ENCODE results near the gene G3BP2. TPM values are rescaled to one million over a fixed set of nuclear protein-coding genes. Genes with fewer than 3 reads are reported as not detected.

The G3BP2 gene
- total and polyA plus RNA-seq, 10 of the 15 experiments (the other 5 are each of a cell fraction or from before 2014, with no cell fraction given): 22.2 to 176 (median 102) TPM

- TF ChIP-seq CHD1 (IDR thresholded peaks at IDR 0.05; ENCODE audit: low read depth, low read length) (no peak), RELB (IDR thresholded peaks at IDR 0.05; ENCODE audit: low read depth) (0 out of 2 replicates have a peak, but pooled peaks have one; percentile 23), RUNX3 (IDR thresholded peaks at IDR 0.05; ENCODE audit: low read length) (peak; percentile 53), SIX5 (IDR thresholded peaks at IDR 0.05; ENCODE audit: low read depth, low read length, severe bottlenecking) (no peak), HDAC6 (IDR thresholded peaks at IDR 0.05; ENCODE audit: unreplicated experiment) (no peak), RBBP5 (conservative IDR thresholded peaks at IDR 0.05) (no peak), NFYB (IDR thresholded peaks at IDR 0.05; ENCODE audit: insufficient read depth, low read depth, low read length) (no peak), ZBED1 (IDR thresholded peaks at IDR 0.05; ENCODE audit: borderline replicate concordance) (no peak), SMAD1 (IDR thresholded peaks at IDR 0.05; ENCODE audit: low read depth, partially characterized antibody) (no peak), KLF5 (IDR thresholded peaks at IDR 0.05; ENCODE audit: partially characterized antibody) (peak; percentile 20), ZNF217 (IDR thresholded peaks at IDR 0.05) (no peak), TCF12 (IDR thresholded peaks at IDR 0.05; ENCODE audit: low read depth, low read length) (no peak), PML (IDR thresholded peaks at IDR 0.05; ENCODE audit: low read length) (no peak; the same call in 1 of the 2 replicates), GATAD2B (conservative IDR thresholded peaks at IDR 0.05; ENCODE audit: low read depth) (0 out of 2 replicates have a peak, but pooled peaks have one; percentile 53), MTA3 (IDR thresholded peaks at IDR 0.05; ENCODE audit: borderline replicate concordance, low read length) (peak; percentile 51; the same call in 1 of the 2 replicates), CBX5 (IDR thresholded peaks at IDR 0.05; ENCODE audit: low read depth) (peak; percentile 79; the same call in 1 of the 2 replicates), CHD4 (IDR thresholded peaks at IDR 0.05) (no peak), IKZF2 (IDR thresholded peaks at IDR 0.05) (peak in 1 of 2 experiments; percentile 57; a peak in 1 of 4 replicates), NR2C1 (IDR thresholded peaks at IDR 0.05) (no peak), STAT1 (conservative IDR thresholded peaks at IDR 0.05) (no peak)
- TF ChIP-seq, protein P1, sequence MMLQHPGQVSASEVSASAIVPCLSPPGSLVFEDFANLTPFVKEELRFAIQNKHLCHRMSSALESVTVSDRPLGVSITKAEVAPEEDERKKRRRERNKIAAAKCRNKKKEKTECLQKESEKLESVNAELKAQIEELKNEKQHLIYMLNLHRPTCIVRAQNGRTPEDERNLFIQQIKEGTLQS (IDR thresholded peaks at IDR 0.05; ENCODE audit: borderline replicate concordance, extremely low read depth, low read depth, low read length): no peak
- TF ChIP-seq, protein P2, sequence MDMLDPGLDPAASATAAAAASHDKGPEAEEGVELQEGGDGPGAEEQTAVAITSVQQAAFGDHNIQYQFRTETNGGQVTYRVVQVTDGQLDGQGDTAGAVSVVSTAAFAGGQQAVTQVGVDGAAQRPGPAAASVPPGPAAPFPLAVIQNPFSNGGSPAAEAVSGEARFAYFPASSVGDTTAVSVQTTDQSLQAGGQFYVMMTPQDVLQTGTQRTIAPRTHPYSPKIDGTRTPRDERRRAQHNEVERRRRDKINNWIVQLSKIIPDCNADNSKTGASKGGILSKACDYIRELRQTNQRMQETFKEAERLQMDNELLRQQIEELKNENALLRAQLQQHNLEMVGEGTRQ (IDR thresholded peaks at IDR 0.05; ENCODE audit: borderline replicate concordance, low read depth, low read length): no peak
- TF ChIP-seq, protein P3, sequence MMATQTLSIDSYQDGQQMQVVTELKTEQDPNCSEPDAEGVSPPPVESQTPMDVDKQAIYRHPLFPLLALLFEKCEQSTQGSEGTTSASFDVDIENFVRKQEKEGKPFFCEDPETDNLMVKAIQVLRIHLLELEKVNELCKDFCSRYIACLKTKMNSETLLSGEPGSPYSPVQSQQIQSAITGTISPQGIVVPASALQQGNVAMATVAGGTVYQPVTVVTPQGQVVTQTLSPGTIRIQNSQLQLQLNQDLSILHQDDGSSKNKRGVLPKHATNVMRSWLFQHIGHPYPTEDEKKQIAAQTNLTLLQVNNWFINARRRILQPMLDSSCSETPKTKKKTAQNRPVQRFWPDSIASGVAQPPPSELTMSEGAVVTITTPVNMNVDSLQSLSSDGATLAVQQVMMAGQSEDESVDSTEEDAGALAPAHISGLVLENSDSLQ (IDR thresholded peaks at IDR 0.05): no peak
- TF ChIP-seq, protein P4, sequence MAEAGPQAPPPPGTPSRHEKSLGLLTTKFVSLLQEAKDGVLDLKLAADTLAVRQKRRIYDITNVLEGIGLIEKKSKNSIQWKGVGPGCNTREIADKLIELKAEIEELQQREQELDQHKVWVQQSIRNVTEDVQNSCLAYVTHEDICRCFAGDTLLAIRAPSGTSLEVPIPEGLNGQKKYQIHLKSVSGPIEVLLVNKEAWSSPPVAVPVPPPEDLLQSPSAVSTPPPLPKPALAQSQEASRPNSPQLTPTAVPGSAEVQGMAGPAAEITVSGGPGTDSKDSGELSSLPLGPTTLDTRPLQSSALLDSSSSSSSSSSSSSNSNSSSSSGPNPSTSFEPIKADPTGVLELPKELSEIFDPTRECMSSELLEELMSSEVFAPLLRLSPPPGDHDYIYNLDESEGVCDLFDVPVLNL (IDR thresholded peaks at IDR 0.05; ENCODE audit: low read depth, low read length): 0 out of 2 replicates have a peak, but pooled peaks have one; percentile 5
These were observed 667 bp downstream of the G3BP2 start (continued) for GRCh38 chr4:75672461-75673026.
